Transverse colon (tissue), 3 donors: Measurements from ENCODE around the gene NKD1.

ENCODE experiments used
- EP300 ChIP-seq: sonication (generic); formaldehyde crosslinking; IDR thresholded peaks from one replicate; pipeline ENCODE4 v1.6.1; 2017; ENCODE audit warnings: antibody characterized with exemption, low read depth
- POLR2A ChIP-seq: fragments of 450-650 bp; IDR thresholded peaks from one replicate; pipeline ENCODE4 v1.6.1; 2016; ENCODE audit warnings: antibody characterized with exemption, mild to moderate bottlenecking, moderate library complexity
- TF ChIP-seq, protein P1 (sequence below), 5 experiments: fragments of 200-600 bp in 3 of 5; fragments of 450-650 bp in 2 of 5; sonication (generic) in 3 of 5; IDR thresholded peaks; 1 replicate in 2 of 5; 2 replicates in 3 of 5; pipeline ENCODE4 v1.5.1; 2016 to 2017; ENCODE audit warnings: antibody characterized with exemption in 5 of 5, inconsistent platforms in 3 of 5, mild to moderate bottlenecking in 2 of 5, moderate library complexity in 1 of 5

DNA sequence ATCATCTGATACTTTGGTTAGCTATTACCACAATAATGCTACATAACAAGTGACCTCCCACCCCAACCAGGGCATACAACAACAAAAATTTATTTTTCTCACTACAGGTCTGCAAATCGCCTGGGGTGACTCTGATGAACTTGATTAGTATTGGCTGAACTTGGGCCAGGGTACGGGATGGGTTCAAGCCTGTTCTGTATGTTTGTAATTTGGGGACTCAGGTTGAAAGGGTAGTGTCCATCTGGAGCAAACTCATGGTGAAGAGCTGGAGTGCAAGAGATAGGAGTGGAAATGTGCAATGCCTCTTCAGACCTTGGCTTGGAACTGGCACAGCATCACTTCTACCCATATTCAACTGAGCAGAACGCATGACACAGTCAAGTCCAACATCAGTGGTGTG lies 16.3 kb upstream of the NKD1 start:
- TF ChIP-seq, protein P1, sequence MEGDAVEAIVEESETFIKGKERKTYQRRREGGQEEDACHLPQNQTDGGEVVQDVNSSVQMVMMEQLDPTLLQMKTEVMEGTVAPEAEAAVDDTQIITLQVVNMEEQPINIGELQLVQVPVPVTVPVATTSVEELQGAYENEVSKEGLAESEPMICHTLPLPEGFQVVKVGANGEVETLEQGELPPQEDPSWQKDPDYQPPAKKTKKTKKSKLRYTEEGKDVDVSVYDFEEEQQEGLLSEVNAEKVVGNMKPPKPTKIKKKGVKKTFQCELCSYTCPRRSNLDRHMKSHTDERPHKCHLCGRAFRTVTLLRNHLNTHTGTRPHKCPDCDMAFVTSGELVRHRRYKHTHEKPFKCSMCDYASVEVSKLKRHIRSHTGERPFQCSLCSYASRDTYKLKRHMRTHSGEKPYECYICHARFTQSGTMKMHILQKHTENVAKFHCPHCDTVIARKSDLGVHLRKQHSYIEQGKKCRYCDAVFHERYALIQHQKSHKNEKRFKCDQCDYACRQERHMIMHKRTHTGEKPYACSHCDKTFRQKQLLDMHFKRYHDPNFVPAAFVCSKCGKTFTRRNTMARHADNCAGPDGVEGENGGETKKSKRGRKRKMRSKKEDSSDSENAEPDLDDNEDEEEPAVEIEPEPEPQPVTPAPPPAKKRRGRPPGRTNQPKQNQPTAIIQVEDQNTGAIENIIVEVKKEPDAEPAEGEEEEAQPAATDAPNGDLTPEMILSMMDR (IDR thresholded peaks at IDR 0.05): no peak
- TF ChIP-seq EP300 (no peak), POLR2A (no peak)
